HG03442 (cell line): ENCODE data around the gene SPATA31A1.
"Not testable (repeated sequence)": the region's sequence is repeated elsewhere in the genome, so short reads cannot be mapped to it uniquely, and the experiment has no call there.

Source experiments
- ATAC-seq: cut with Tn5 transposase; IDR thresholded peaks from one replicate; pipeline ENCODE4 v1.9.1; 2021; ENCODE audit warnings: mild to moderate bottlenecking, moderate library complexity; ENCODE audit not compliant: unreplicated experiment

SPATA31A1 gene

DNA sequence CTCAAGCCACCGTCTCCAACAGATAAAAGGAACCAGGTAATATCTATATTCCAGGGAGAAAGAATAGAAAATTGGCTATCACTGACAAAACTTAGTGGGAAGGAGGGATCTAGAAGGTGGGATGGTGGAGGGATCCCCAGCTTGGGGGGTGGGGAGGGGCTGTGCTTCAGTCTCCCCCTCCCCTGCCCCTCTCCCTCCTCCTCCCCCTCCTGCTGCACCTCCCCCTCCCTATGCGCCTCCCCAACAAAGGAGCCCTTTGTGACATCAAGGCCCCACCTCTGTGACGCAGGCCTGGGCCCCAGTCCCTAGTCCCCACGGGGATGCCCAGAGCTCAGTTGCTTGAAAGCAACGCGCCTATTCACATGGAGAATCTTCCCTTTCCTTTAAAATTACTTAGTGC, at the start of gene SPATA31A1:
SPATA31A1 (plus strand) TSS at position 301 of the 400 bp plus-strand sequence; CDS start at position 363, 62 bp downstream.
- ATAC-seq, result not testable (repeated sequence)

DNA sequence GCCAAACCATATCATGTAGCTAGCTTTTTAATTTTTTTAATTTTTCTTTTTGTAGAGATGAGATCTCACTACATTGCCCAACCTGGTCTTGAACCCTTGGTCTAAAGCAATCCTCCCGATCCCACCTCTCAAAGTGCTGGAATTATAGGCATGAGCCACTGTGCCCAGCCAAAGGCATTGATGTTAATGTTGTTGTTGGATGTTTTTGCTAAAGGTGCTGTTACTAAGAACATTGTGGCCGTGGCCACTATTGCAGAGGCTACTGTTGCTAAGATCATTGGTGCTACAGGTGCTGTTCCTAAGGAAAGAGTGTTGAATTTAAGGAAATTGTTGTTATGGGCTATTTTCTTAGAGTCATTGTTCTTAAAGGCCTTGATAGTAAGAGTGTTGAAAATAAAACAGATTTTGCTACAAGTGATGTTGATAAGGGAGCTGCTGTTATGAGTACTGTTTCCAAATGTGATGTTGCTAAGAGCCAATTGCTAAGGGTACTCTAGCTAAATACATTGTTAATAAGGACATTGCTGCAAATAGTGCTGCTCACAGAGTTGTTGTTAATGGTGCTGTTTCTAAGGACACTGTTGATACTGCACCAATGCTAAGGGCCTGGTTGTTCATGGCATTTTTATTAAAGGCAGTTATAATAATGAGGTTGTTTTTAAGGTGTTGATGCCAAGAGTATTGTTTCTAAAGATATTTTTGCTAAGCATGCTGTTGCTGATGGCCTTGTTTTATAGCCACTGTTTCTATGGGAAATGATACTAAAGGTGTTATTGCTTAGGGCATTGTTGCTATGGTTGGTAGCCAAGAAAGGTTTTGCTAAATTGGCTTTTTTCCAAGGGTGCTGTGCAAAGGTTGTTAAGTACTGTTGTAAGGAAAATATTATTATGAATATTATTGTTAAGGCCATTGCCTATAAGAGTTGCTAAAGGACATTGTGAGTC, 52.1 kb downstream of the SPATA31A1 start:
- ATAC-seq, result not testable (repeated sequence)

- not testable (repeated sequence) for ATAC-seq
These were observed 55.9 kb downstream of the SPATA31A1 start for GRCh38 chr9:39411254-39411940.
